HL-60/S4 treated with phorbol 12-myristate 13-acetate at 8.2 ng/mL for 4 days and 3 days (cell line): ENCODE results near the gene MC3R.
"Not testable (repeated sequence)": the region's sequence is repeated elsewhere in the genome, so short reads cannot be mapped to it uniquely, and the experiment has no call there.

Experiments used
- in situ Hi-C: fragments of 300-500 bp; cut with MboI; formaldehyde crosslinking; loops from 2 replicates; pipeline ENCODE4 v1.15.0; 2022; ENCODE audit warnings: low sequenced_read_pairs

The MC3R gene

GRCh38 chr20:56247954-56248782 lies at the start of gene MC3R:
MC3R (plus strand) TSS chr20:56248732; CDS start chr20:56248844, 112 bp downstream.
- in situ Hi-C loops: no loop called here

- in situ Hi-C loops: no loop called here
Measured at GRCh38 chr20:56200456-56200855, 48.1 kb upstream of the MC3R start.

GRCh38 chr20:56202493-56203077 lies 45.9 kb upstream of the MC3R start:
- in situ Hi-C loops: no loop called here

GRCh38 chr20:56204206-56204605 lies 44.3 kb upstream of the MC3R start:
- in situ Hi-C loops: no loop called here

GRCh38 chr20:56205346-56205745 lies 43.2 kb upstream of the MC3R start:
- in situ Hi-C loops: no loop called here

GRCh38 chr20:56207656-56208055 lies 40.9 kb upstream of the MC3R start:
- in situ Hi-C loops: no loop called here

GRCh38 chr20:56208121-56208520 lies 40.4 kb upstream of the MC3R start:
- in situ Hi-C loops: no loop called here

GRCh38 chr20:56211051-56211450 lies 37.5 kb upstream of the MC3R start:
- in situ Hi-C loops: no loop called here

- in situ Hi-C loops: no loop called here
Measured at GRCh38 chr20:56212091-56212490, 36.4 kb upstream of the MC3R start.

- in situ Hi-C loops: no loop called here
Measured at GRCh38 chr20:56213321-56213720, 35.2 kb upstream of the MC3R start.

- in situ Hi-C loops: no loop called here
Measured at GRCh38 chr20:56215115-56215514, 33.4 kb upstream of the MC3R start.

GRCh38 chr20:56217829-56218228 lies 30.7 kb upstream of the MC3R start:
- in situ Hi-C loops: no loop called here

- in situ Hi-C loops: not testable (repeated sequence)
Measured at GRCh38 chr20:56221186-56221585, 27.3 kb upstream of the MC3R start.

GRCh38 chr20:56222201-56222600 lies 26.3 kb upstream of the MC3R start:
- in situ Hi-C loops: no loop called here

- in situ Hi-C loops: no loop called here
Measured at GRCh38 chr20:56222945-56223344, 25.6 kb upstream of the MC3R start.

GRCh38 chr20:56223352-56223751 lies 25.2 kb upstream of the MC3R start:
- in situ Hi-C loops: no loop called here

GRCh38 chr20:56228021-56228420 lies 20.5 kb upstream of the MC3R start:
- in situ Hi-C loops: no loop called here

- in situ Hi-C loops: no loop called here
Measured at GRCh38 chr20:56229812-56230211, 18.7 kb upstream of the MC3R start.

GRCh38 chr20:56234110-56234509 lies 14.4 kb upstream of the MC3R start:
- in situ Hi-C loops: no loop called here

- in situ Hi-C loops: no loop called here
Measured at GRCh38 chr20:56237335-56237734, 11.2 kb upstream of the MC3R start.

GRCh38 chr20:56244259-56244658 lies 4.3 kb upstream of the MC3R start:
- in situ Hi-C loops: no loop called here

- in situ Hi-C loops: no loop called here
Measured at GRCh38 chr20:56245761-56246160, 2.8 kb upstream of the MC3R start.
